HCT116 (cell line): ENCODE data around the gene OR11A1. TPM values are rescaled to one million over a fixed set of nuclear protein-coding genes. Genes with fewer than 3 reads are reported as not detected.

Source experiments
- ATAC-seq: fragments of 200-7000 bp; cut with Tn5 transposase; 2 replicates; pipeline ENCODE4 v1.9.1; 2020; ENCODE audit warnings: mild to moderate bottlenecking, moderate library complexity
- BruUV-seq: library from RNA; stranded (reverse); fragments of 400-500 nt; replicated peaks from 2 replicates; lab custom pipeline; 2021; lab: Mats Ljungman, UMichigan
- CTCF ChIA-PET: fragments of 300-600 bp; sonication (Branson Sonifier 250); formaldehyde crosslinking; loops from one replicate; lab custom pipeline; 2021; ENCODE audit warnings: antibody characterized with exemption; lab: Charles Lee
- POLR2A ChIA-PET: fragments of 300-600, 350-600 bp; sonication (Branson Sonifier 250); formaldehyde crosslinking; loops from one replicate; lab custom pipeline; 2021; ENCODE audit warnings: antibody characterized with exemption; lab: Charles Lee
- RAD21 ChIA-PET, 2 experiments: fragments of 300-600 bp; sonication (Branson Sonifier 250); formaldehyde crosslinking; loops; one replicate each; lab custom pipeline; 2023; ENCODE audit warnings: low total read pairs in 2 of 2; ENCODE audit not compliant: uncharacterized antibody in 2 of 2, unreplicated experiment in 2 of 2, low non-redundant PET in 1 of 2; lab: Charles Lee
- DNase-seq: peaks from one replicate; pipeline ENCODE4 v3.0.0-alpha.2; 2010; ENCODE audit warnings: low read depth, low spot score
- H2AFZ ChIP-seq: fragments of 200-600 bp; shearing (Covaris generic), sonication (generic); 2 replicates; pipeline ENCODE4 v1.6.1; 2017; ENCODE audit warnings: low read depth, mixed run types, mixed read lengths, antibody characterized with exemption, low read length; ENCODE audit not compliant: poor library complexity, severe bottlenecking
- H3K27ac ChIP-seq: 2 replicates; pipeline ENCODE4 v1.5.1; 2012; ENCODE audit warnings: low read depth, low read length
- H3K27me3 ChIP-seq: fragments of 200-600 bp; sonication (generic); 2 replicates; pipeline ENCODE4 v1.6.1; 2016; ENCODE audit warnings: mixed run types, low read length, mixed read lengths; ENCODE audit not compliant: insufficient read depth
- H3K36me3 ChIP-seq, 2 experiments: fragments of 200-500 bp in 1 of 2; fragments of 200-600 bp in 1 of 2; sonication (Bioruptor generic) in 1 of 2; sonication (generic) in 1 of 2; 2 replicates each; pipeline versions ENCODE4 v1.5.1 to v1.6.1; 2014 to 2016; ENCODE audit warnings: low read length in 2 of 2, inconsistent platforms in 1 of 2, mixed read lengths in 1 of 2, mixed run types in 1 of 2; ENCODE audit not compliant: insufficient read depth in 2 of 2, control insufficient read depth in 1 of 2
- H3K4me1 ChIP-seq, 2 experiments: fragments of 200-600 bp in 1 of 2; sonication (generic) in 1 of 2; 2 replicates each; pipeline versions ENCODE4 v1.5.1 to v1.6.1; 2012 to 2017; ENCODE audit warnings: low read length in 2 of 2, inconsistent platforms in 1 of 2, mild to moderate bottlenecking in 1 of 2, mixed read lengths in 1 of 2, mixed run types in 1 of 2, moderate library complexity in 1 of 2; ENCODE audit not compliant: insufficient read depth in 2 of 2, control insufficient read depth in 1 of 2
- H3K4me2 ChIP-seq: fragments of 200-600 bp; sonication (generic); 2 replicates; pipeline ENCODE4 v1.6.1; 2017; ENCODE audit warnings: mixed run types, low read length, mixed read lengths
- H3K4me3 ChIP-seq, 2 experiments: fragments of 200-600 bp in 1 of 2; sonication (generic) in 1 of 2; replicated peaks in 1 of 2; 2 replicates each; pipeline ENCODE4 v1.5.1; 2011 to 2016; ENCODE audit warnings: low read length in 2 of 2, control low read depth in 1 of 2, low read depth in 1 of 2, mild to moderate bottlenecking in 1 of 2, mixed read lengths in 1 of 2, mixed run types in 1 of 2
- H3K79me2 ChIP-seq: fragments of 200-600 bp; sonication (generic); 2 replicates; pipeline ENCODE4 v1.6.1; 2017; ENCODE audit warnings: mild to moderate bottlenecking, mixed run types, low read length, moderate library complexity, mixed read lengths; ENCODE audit not compliant: insufficient read depth
- H3K9ac ChIP-seq: fragments of 200-600 bp; sonication (generic); 2 replicates; pipeline ENCODE4 v1.6.1; 2016; ENCODE audit warnings: low read length, mixed read lengths
- H3K9me2 ChIP-seq: fragments of 200-600 bp; sonication (generic), shearing (Covaris generic); 2 replicates; pipeline ENCODE4 v1.6.1; 2017; ENCODE audit warnings: mixed run types, mild to moderate bottlenecking, moderate library complexity; ENCODE audit not compliant: insufficient read depth
- H3K9me3 ChIP-seq, 2 experiments: fragments of 200-500 bp in 1 of 2; fragments of 200-600 bp in 1 of 2; sonication (Bioruptor generic) in 1 of 2; sonication (generic) in 1 of 2; 2 replicates each; pipeline ENCODE4 v1.6.1; 2014 to 2017; ENCODE audit warnings: low read length in 2 of 2, mixed read lengths in 2 of 2, inconsistent platforms in 1 of 2, low read depth in 1 of 2, mild to moderate bottlenecking in 1 of 2, mixed run types in 1 of 2, moderate library complexity in 1 of 2; ENCODE audit not compliant: control insufficient read depth in 1 of 2, insufficient read depth in 1 of 2
- H4K20me1 ChIP-seq: fragments of 200-600 bp; sonication (generic), shearing (Covaris generic); 2 replicates; pipeline ENCODE4 v1.6.1; 2017; ENCODE audit warnings: mixed run types, mild to moderate bottlenecking, moderate library complexity; ENCODE audit not compliant: insufficient read depth
- ATF3 ChIP-seq: IDR thresholded peaks from 2 replicates; pipeline ENCODE4 v1.6.1; 2012
- CBX3 ChIP-seq: IDR thresholded peaks from 2 replicates; pipeline ENCODE4 v1.6.1; 2012; ENCODE audit warnings: low read depth
- CEBPB ChIP-seq: IDR thresholded peaks from 2 replicates; pipeline ENCODE4 v1.6.1; 2012; ENCODE audit warnings: low read depth
- EGR1 ChIP-seq: IDR thresholded peaks from 2 replicates; pipeline ENCODE4 v1.6.1; 2012; ENCODE audit warnings: low read depth
- EZH2phosphoT487 ChIP-seq: fragments of 200-600 bp; IDR thresholded peaks from 2 replicates; pipeline ENCODE4 v1.6.1; 2018; ENCODE audit warnings: antibody characterized with exemption, borderline replicate concordance
- FOSL1 ChIP-seq: IDR thresholded peaks from 2 replicates; pipeline ENCODE4 v1.6.1; 2012; ENCODE audit warnings: low read depth
- JUND ChIP-seq: IDR thresholded peaks from 2 replicates; pipeline ENCODE4 v1.6.1; 2012
- POLR2A ChIP-seq: IDR thresholded peaks from 2 replicates; pipeline ENCODE4 v1.7.0; 2011; ENCODE audit warnings: borderline replicate concordance; ENCODE audit not compliant: insufficient read depth, insufficient read length; ENCODE audit errors: extremely low read depth
- POLR2AphosphoS5 ChIP-seq: IDR thresholded peaks from 2 replicates; pipeline ENCODE4 v1.6.1; 2011; ENCODE audit warnings: mild to moderate bottlenecking, low read depth, low read length, moderate library complexity
- RAD21 ChIP-seq: IDR thresholded peaks from 2 replicates; pipeline ENCODE4 v1.6.1; 2012; ENCODE audit warnings: low read depth, mild to moderate bottlenecking
- SP1 ChIP-seq: IDR thresholded peaks from 2 replicates; pipeline ENCODE4 v1.6.1; 2012; ENCODE audit warnings: low read depth
- TCF7L2 ChIP-seq: IDR thresholded peaks from 2 replicates; pipeline ENCODE4 v1.7.0; 2011; ENCODE audit warnings: borderline replicate concordance, inconsistent platforms; ENCODE audit not compliant: insufficient read depth, insufficient read length; ENCODE audit errors: extremely low read depth
- YY1 ChIP-seq: IDR thresholded peaks from 2 replicates; pipeline ENCODE4 v1.6.1; 2011; ENCODE audit warnings: low read length, low read depth, moderate library complexity, mild to moderate bottlenecking; ENCODE audit not compliant: insufficient replicate concordance; ENCODE audit errors: extremely low read depth
- ZFX ChIP-seq: fragments of 450-650 bp; IDR thresholded peaks from 2 replicates; pipeline ENCODE4 v1.6.1; 2017
- ZNF274 ChIP-seq: fragments of 200-500 bp; sonication (Bioruptor generic); IDR thresholded peaks from 2 replicates; pipeline ENCODE4 v1.6.1; 2014; ENCODE audit warnings: mild to moderate bottlenecking, low read depth, low read length, inconsistent platforms
- intact Hi-C: fragments of 100-400 bp; cut with micrococcal nuclease; formaldehyde crosslinking; loops from 2 replicates; pipeline ENCODE4 v1.10.0; 2022
- total RNA-seq: library from RNA; stranded (reverse); gene quantifications from one replicate; pipeline ENCODE4 v1.2.1, GENCODE V29; 2021; ENCODE audit not compliant: unreplicated experiment
- TF ChIP-seq, protein P1 (sequence below): IDR thresholded peaks from 2 replicates; pipeline ENCODE4 v1.6.1; 2012
- TF ChIP-seq, protein P2 (sequence below), 3 experiments: fragments of 200-600 bp in 1 of 3; sonication (generic) in 1 of 3; IDR thresholded peaks in 2 of 3; conservative IDR thresholded peaks in 1 of 3; 2 replicates each; pipeline ENCODE4 v1.5.1; 2012 to 2017; ENCODE audit warnings: low read depth in 2 of 3, low read length in 2 of 3, antibody characterized with exemption in 1 of 3, borderline replicate concordance in 1 of 3, control low read depth in 1 of 3, mild to moderate bottlenecking in 1 of 3, mixed read lengths in 1 of 3, mixed run types in 1 of 3, moderate library complexity in 1 of 3; ENCODE audit not compliant: insufficient read depth in 1 of 3
- TF ChIP-seq, protein P3 (sequence below): IDR thresholded peaks from 2 replicates; pipeline ENCODE4 v1.6.1; 2011; ENCODE audit warnings: mild to moderate bottlenecking, low read length, moderate library complexity; ENCODE audit not compliant: insufficient replicate concordance; ENCODE audit errors: extremely low read depth

OR11A1 gene
- total RNA-seq, 1 experiment from 2014 or later, result not detected

DNA sequence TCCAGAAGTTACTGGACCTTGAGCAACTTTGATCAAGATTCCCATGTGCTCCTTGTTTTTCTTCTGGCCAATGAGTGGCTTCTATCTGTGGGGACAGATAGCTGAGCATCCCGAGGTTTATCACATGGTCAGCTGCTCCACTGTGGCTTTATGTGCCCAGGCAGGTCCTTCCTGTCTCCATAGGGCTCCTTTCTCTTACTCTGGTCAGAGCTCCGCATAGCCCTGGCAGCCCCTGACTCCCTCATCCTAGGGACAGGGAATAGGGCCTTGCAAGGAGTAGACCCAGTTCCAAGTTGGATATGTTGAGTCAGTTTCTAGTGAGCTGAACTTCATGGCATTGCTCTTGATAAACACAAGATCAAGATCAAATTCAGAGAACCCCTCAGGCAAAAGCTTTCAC is 37.3 kb upstream of the OR11A1 start:
- Histone ChIP-seq H3K9me2 (no peaks in the 10 kb centered on the region; the same call in 1 of the 2 replicates), H4K20me1 (no peaks in the 10 kb centered on the region), H3K9me3 (no peaks in the 10 kb centered on the region), H3K9ac (no peak overlapping the region), H3K4me1 (no peaks in the 10 kb centered on the region), H2AFZ (no peak overlapping the region), H3K36me3 (no peaks in the 10 kb centered on the region), H3K27ac (no peak overlapping the region), H3K27me3 (peaks cover 18% of the 10 kb centered on the region; the same call in 1 of the 2 replicates), H3K4me2 (no peak overlapping the region), H3K4me3 (no peak overlapping the region), H3K79me2 (no peaks in the 10 kb centered on the region)
- intact Hi-C loops, result no loop called here
- ChIA-PET CTCF (no interaction called here), POLR2A (no interaction called here), RAD21 (no interaction called here)
- ATAC-seq (no peak), DNase-seq (no peak)
- BruUV-seq, result no TSS peak
- TF ChIP-seq SP1 (no peak), CBX3 (no peak), ATF3 (no peak), CEBPB (no peak)
- TF ChIP-seq, protein P1, sequence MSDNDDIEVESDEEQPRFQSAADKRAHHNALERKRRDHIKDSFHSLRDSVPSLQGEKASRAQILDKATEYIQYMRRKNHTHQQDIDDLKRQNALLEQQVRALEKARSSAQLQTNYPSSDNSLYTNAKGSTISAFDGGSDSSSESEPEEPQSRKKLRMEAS, result no peak

GRCh38 chr6:29493261-29493660 is 36.4 kb upstream of the OR11A1 start:
- TF ChIP-seq TCF7L2 (no peak), EGR1 (no peak), POLR2A (no peak), EZH2phosphoT487 (no peak), FOSL1 (no peak), ZFX (no peak), POLR2AphosphoS5 (no peak), SP1 (no peak), JUND (no peak), YY1 (no peak), RAD21 (no peak), CBX3 (no peak), ZNF274 (no peak)
- TF ChIP-seq, protein P2, sequence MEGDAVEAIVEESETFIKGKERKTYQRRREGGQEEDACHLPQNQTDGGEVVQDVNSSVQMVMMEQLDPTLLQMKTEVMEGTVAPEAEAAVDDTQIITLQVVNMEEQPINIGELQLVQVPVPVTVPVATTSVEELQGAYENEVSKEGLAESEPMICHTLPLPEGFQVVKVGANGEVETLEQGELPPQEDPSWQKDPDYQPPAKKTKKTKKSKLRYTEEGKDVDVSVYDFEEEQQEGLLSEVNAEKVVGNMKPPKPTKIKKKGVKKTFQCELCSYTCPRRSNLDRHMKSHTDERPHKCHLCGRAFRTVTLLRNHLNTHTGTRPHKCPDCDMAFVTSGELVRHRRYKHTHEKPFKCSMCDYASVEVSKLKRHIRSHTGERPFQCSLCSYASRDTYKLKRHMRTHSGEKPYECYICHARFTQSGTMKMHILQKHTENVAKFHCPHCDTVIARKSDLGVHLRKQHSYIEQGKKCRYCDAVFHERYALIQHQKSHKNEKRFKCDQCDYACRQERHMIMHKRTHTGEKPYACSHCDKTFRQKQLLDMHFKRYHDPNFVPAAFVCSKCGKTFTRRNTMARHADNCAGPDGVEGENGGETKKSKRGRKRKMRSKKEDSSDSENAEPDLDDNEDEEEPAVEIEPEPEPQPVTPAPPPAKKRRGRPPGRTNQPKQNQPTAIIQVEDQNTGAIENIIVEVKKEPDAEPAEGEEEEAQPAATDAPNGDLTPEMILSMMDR (IDR thresholded peaks at IDR 0.05 in 2 of 3, conservative IDR thresholded peaks at IDR 0.05 in 1 of 3; ENCODE audit: borderline replicate concordance in 1 of 3, insufficient read depth in 1 of 3, low read depth in 2 of 3, low read length in 2 of 3), result no peak
- TF ChIP-seq, protein P3, sequence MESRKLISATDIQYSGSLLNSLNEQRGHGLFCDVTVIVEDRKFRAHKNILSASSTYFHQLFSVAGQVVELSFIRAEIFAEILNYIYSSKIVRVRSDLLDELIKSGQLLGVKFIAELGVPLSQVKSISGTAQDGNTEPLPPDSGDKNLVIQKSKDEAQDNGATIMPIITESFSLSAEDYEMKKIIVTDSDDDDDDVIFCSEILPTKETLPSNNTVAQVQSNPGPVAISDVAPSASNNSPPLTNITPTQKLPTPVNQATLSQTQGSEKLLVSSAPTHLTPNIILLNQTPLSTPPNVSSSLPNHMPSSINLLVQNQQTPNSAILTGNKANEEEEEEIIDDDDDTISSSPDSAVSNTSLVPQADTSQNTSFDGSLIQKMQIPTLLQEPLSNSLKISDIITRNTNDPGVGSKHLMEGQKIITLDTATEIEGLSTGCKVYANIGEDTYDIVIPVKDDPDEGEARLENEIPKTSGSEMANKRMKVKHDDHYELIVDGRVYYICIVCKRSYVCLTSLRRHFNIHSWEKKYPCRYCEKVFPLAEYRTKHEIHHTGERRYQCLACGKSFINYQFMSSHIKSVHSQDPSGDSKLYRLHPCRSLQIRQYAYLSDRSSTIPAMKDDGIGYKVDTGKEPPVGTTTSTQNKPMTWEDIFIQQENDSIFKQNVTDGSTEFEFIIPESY, result no peak
- no peak overlapping the region for H3K9ac ChIP-seq
- no peaks in the 10 kb centered on the region; the same call in 1 of the 2 replicates for H3K9me2 ChIP-seq
- no peaks in the 10 kb centered on the region for H3K36me3 ChIP-seq
- ChIA-PET POLR2A (no interaction called here), RAD21 (no interaction called here), CTCF (no interaction called here)
- peaks cover 18% of the 10 kb centered on the region; the same call in 1 of the 2 replicates for H3K27me3 ChIP-seq
- BruUV-seq, result no TSS peak
- H3K4me1 ChIP-seq, result no peaks in the 10 kb centered on the region
- H3K4me3 ChIP-seq, result no peak overlapping the region
- no peak overlapping the region for H2AFZ ChIP-seq
- H3K79me2 ChIP-seq, result no peaks in the 10 kb centered on the region
- DNase-seq (no peak), ATAC-seq (no peak)
- H3K4me2 ChIP-seq, result no peak overlapping the region
- H3K27ac ChIP-seq, result no peak overlapping the region
- intact Hi-C loops, result no loop called here
- no peaks in the 10 kb centered on the region for H4K20me1 ChIP-seq
- H3K9me3 ChIP-seq, result no peaks in the 10 kb centered on the region
